Measurements from ENCODE around the gene SLC9A8.

Gene SLC9A8, protein sequence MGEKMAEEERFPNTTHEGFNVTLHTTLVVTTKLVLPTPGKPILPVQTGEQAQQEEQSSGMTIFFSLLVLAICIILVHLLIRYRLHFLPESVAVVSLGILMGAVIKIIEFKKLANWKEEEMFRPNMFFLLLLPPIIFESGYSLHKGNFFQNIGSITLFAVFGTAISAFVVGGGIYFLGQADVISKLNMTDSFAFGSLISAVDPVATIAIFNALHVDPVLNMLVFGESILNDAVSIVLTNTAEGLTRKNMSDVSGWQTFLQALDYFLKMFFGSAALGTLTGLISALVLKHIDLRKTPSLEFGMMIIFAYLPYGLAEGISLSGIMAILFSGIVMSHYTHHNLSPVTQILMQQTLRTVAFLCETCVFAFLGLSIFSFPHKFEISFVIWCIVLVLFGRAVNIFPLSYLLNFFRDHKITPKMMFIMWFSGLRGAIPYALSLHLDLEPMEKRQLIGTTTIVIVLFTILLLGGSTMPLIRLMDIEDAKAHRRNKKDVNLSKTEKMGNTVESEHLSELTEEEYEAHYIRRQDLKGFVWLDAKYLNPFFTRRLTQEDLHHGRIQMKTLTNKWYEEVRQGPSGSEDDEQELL

DNA sequence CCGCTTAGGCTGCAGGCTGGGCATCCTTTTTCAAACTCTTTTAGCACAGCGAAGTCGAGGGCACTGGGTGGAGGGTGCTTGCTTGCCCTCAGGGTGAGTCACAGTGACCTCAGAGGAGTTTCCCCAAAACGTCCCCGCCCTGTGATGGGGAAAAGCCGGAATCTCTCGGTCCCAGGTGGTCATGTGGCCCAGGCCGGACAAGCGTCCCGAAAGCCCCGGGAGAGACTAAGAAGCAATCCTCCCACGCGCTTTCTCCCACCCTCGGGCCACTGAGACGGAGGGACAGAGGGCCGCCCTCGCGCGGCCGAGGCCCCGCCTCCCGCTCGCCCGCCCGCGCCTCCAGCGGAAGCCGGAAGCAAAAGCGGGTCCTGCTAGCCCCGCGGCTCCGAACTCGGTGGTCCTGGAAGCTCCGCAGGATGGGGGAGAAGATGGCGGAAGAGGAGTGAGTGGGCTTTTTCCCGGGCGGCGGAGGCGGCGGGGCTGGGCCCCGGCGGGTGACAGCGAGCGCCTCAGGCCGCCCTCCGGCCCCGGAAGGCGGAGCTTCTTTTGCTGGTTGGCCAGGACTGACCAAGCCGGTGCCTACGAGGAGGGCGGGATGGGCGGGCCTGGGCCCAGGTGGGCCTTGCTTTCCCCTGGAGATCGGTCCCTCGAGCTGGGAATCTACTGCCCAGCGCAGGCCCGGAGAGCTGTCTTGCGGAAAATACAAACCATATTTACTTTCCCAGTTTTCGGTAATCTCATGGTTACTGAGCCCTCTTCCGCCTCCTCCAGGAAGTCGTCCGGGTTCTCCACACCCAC is at the start of gene SLC9A8:
Gene SLC9A8 (plus strand): TSS at position 322 of the 798 bp plus-strand sequence. CDS start 95 bp downstream, at position 417.
- no peaks in the 10 kb centered on the region for H3K9me3 ChIP-seq (ENCODE audit: control insufficient read depth in 1 of 2, low read length in 2 of 2)
- H3K9ac ChIP-seq (ENCODE audit: low read depth in 1 of 2, low read length in 2 of 2): peak within 1 kb of the TSS; percentile 84 to 89
- peaks cover 22 to 25% of the 10 kb centered on the region in 2 donors for H3K4me1 ChIP-seq (ENCODE audit: control insufficient read depth in 1 of 2, insufficient read depth in 2 of 2, low read length in 2 of 2)
- H3K4me3 ChIP-seq (ENCODE audit: low read depth in 1 of 2, low read length in 2 of 2): peak within 1 kb of the TSS; percentile 76 to 96
- H3K36me3 ChIP-seq (ENCODE audit: control insufficient read depth in 1 of 2, insufficient read depth in 2 of 2, low read length in 2 of 2): peaks cover 0 to 12% of the 10 kb centered on the region in 2 donors
- H3K27ac ChIP-seq (ENCODE audit: low read depth, low read length): peak within 1 kb of the TSS; percentile 74
- H3K27me3 ChIP-seq (ENCODE audit: control insufficient read depth in 1 of 2, insufficient read depth in 2 of 2, low read length in 2 of 2): no peaks in the 10 kb centered on the region

DNA sequence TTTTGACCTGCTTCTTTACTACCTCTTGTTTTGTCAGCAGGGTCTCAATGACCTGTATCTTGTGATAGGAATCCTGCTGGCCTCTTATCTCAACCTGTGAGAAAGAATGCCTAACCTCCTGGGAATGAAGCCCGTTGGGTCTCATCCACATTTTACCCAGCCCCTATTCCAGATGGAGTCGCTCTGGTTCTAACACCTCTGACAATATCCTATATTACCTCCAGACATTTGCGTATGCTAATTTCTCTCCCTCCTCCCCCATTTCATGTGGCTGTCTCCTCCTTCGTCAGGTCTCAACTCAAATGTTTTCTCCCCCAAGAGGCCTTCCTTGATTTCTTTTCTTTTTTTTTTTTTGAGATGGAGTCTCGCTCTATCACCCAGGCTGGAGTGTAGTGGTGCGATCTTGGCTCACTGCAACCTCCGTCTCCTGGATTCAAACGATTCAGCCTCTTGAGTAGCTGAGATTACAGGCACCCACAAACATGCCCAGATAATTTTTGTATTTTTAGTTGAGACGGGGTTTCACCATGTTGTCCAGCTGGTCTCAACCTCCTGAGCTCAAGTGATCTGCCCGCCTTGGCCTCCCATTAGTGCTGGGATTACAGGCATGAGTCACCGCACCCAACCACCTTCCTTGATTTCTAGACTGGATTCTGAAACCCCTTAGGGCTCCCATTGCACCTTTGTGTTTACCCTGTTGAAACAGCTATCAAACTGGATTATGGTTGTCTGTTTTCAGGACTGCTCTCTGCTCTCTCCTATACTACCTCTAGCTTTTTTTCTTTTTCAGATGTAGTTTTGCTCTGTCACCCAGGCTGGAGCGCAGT is 49.5 kb upstream of the SLC9A8 start:
- Histone ChIP-seq H3K4me1 (ENCODE audit: control insufficient read depth in 1 of 2, insufficient read depth in 2 of 2, low read length in 2 of 2) (peaks cover 10% of the 10 kb centered on the region in 2 donors), H3K4me3 (ENCODE audit: low read depth in 1 of 2, low read length in 2 of 2) (no peak overlapping the region), H3K9ac (ENCODE audit: low read depth in 1 of 2, low read length in 2 of 2) (no peak overlapping the region), H3K27ac (ENCODE audit: low read depth, low read length) (no peak overlapping the region), H3K36me3 (ENCODE audit: control insufficient read depth in 1 of 2, insufficient read depth in 2 of 2, low read length in 2 of 2) (no peaks in the 10 kb centered on the region), H3K9me3 (ENCODE audit: control insufficient read depth in 1 of 2, low read length in 2 of 2) (no peaks in the 10 kb centered on the region), H3K27me3 (ENCODE audit: control insufficient read depth in 1 of 2, insufficient read depth in 2 of 2, low read length in 2 of 2) (no peaks in the 10 kb centered on the region)

DNA sequence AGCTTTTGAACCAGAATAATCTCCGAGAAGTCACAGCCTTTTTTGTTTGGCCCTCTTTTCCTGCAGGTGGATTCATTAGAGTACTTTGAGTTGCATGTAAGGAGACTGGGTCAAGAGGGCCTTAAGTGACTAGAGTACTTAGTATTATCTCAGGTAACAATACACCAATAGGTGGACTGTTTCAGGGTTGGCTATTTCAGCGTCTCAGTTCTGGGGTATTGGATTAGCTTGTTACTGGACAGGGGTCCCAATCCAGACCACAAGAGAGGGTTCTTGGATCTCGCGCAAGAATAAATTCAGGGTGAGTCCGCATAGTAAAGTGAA is 47.3 kb upstream of the SLC9A8 start:
- Histone ChIP-seq H3K27ac (ENCODE audit: low read depth, low read length) (no peak overlapping the region), H3K4me1 (ENCODE audit: control insufficient read depth in 1 of 2, insufficient read depth in 2 of 2, low read length in 2 of 2) (peaks cover 20 to 22% of the 10 kb centered on the region in 2 donors), H3K4me3 (ENCODE audit: low read depth in 1 of 2, low read length in 2 of 2) (no peak overlapping the region), H3K27me3 (ENCODE audit: control insufficient read depth in 1 of 2, insufficient read depth in 2 of 2, low read length in 2 of 2) (no peaks in the 10 kb centered on the region), H3K9ac (ENCODE audit: low read depth in 1 of 2, low read length in 2 of 2) (no peak overlapping the region), H3K36me3 (ENCODE audit: control insufficient read depth in 1 of 2, insufficient read depth in 2 of 2, low read length in 2 of 2) (no peaks in the 10 kb centered on the region), H3K9me3 (ENCODE audit: control insufficient read depth in 1 of 2, low read length in 2 of 2) (no peaks in the 10 kb centered on the region)

DNA sequence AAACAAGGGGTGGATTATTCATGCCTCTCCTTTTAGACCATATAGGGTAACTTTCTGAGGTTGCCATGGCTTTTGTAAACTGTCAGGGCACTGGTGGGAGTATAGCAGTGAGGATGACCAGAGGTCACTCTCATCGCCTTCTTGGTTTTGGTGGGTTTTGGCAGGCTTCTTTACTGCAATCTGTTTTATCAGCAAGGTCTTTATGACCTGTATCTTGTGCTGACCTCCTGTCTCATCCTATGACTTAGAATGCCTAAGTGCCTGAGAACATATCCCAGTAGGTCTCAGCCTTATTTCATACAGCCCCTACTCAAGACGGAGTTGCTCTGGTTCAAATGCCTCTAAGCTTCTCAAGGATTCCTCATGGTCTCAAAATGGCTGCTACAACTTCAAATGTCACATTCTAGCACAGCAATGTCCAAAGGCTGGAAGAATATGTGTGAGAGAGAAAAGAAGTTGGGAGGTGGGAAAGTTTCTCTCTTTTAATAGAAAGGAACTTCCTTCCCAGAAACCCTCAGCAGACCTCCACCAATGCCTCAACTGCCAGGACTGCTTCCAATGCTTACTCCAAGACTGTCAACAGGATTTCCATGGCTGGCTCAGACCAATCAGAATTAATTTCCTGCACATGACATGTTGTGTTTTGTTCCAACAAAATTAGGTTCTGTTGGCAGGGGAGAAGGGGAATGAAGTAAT is 46.6 kb upstream of the SLC9A8 start:
- Histone ChIP-seq H3K9me3 (ENCODE audit: control insufficient read depth in 1 of 2, low read length in 2 of 2) (no peaks in the 10 kb centered on the region), H3K36me3 (ENCODE audit: control insufficient read depth in 1 of 2, insufficient read depth in 2 of 2, low read length in 2 of 2) (no peaks in the 10 kb centered on the region), H3K27me3 (ENCODE audit: control insufficient read depth in 1 of 2, insufficient read depth in 2 of 2, low read length in 2 of 2) (no peaks in the 10 kb centered on the region), H3K4me1 (ENCODE audit: control insufficient read depth in 1 of 2, insufficient read depth in 2 of 2, low read length in 2 of 2) (peaks cover 25 to 26% of the 10 kb centered on the region in 2 donors), H3K4me3 (ENCODE audit: low read depth in 1 of 2, low read length in 2 of 2) (no peak overlapping the region), H3K27ac (ENCODE audit: low read depth, low read length) (no peak overlapping the region), H3K9ac (ENCODE audit: low read depth in 1 of 2, low read length in 2 of 2) (no peak overlapping the region)

DNA sequence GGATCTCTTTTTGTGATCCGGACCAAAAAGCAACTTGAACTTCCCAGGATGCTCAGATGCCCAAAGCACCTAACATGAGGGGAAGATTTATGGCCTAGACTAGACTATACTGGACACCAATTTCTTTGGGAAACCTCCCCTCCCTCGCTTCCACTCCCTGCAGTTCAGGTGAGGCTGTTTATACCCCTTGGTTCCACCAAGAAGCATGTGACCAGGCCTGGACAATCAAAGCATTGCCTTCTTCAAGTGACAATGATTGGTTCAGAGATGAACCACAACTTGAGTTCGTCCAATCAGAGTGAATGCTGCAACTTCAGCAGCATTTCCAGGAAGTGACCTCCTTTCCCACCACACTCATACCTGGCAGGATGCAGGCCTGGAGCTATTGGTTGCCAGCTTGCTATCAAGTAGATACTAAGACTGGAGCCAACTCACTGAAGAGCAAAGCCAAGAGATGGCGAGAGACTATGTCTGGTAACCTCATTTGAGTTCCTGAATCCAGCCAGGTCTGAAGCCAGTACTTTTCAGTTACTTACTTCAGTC is 45.6 kb upstream of the SLC9A8 start:
- no peak overlapping the region for H3K27ac ChIP-seq (ENCODE audit: low read depth, low read length)
- H3K36me3 ChIP-seq (ENCODE audit: control insufficient read depth in 1 of 2, insufficient read depth in 2 of 2, low read length in 2 of 2): no peaks in the 10 kb centered on the region
- no peak overlapping the region for H3K9ac ChIP-seq (ENCODE audit: low read depth in 1 of 2, low read length in 2 of 2)
- H3K27me3 ChIP-seq (ENCODE audit: control insufficient read depth in 1 of 2, insufficient read depth in 2 of 2, low read length in 2 of 2): no peaks in the 10 kb centered on the region
- H3K4me3 ChIP-seq (ENCODE audit: low read depth in 1 of 2, low read length in 2 of 2): no peak overlapping the region
- no peaks in the 10 kb centered on the region for H3K9me3 ChIP-seq (ENCODE audit: control insufficient read depth in 1 of 2, low read length in 2 of 2)
- peaks cover 27% of the 10 kb centered on the region in 2 donors for H3K4me1 ChIP-seq (ENCODE audit: control insufficient read depth in 1 of 2, insufficient read depth in 2 of 2, low read length in 2 of 2)

DNA sequence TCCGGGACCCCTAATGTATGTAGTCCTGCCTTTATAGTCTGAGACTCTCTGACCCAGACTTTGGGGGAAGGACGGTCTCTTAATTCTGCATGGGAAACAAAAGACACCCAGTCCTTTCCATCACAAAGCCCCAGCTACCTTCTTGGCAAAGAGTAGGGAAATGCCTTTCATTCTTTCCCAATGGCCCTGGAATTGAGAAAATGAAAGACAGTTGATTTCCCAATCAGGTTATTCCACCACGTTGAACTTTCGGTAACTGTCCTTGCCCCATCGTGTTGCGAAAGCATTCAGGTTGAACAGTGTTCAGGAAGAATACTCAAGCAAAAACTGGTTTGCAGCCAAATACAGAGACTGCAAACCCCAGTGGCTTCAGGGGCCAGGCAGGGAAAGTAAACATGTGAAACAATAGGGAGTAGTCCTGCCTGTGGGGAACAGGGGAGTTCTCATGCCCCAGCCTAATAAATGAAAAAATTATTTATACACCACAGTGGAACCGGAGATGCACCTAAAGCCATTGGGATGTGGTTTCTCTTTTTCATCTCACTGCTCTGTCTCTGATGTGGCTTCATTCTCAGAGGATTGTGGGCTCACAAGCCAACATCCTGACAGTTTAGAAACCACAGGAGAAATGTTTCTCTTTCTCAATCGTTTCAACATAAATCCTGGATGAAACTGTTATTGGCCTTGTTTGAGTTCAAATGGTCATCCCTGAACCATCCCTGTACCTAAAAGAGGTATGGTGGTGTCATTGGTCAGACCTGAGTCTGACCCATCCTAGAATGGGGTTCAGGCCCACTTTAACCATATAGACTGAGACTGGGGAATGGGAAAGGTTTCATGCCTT is 44.2 kb upstream of the SLC9A8 start:
- no peaks in the 10 kb centered on the region for H3K9me3 ChIP-seq (ENCODE audit: control insufficient read depth in 1 of 2, low read length in 2 of 2)
- H3K4me3 ChIP-seq (ENCODE audit: low read depth in 1 of 2, low read length in 2 of 2): peak overlapping the region in 1 of 2 donors; percentile 4
- no peaks in the 10 kb centered on the region for H3K36me3 ChIP-seq (ENCODE audit: control insufficient read depth in 1 of 2, insufficient read depth in 2 of 2, low read length in 2 of 2)
- H3K27me3 ChIP-seq (ENCODE audit: control insufficient read depth in 1 of 2, insufficient read depth in 2 of 2, low read length in 2 of 2): no peaks in the 10 kb centered on the region
- no peak overlapping the region for H3K9ac ChIP-seq (ENCODE audit: low read depth in 1 of 2, low read length in 2 of 2)
- peaks cover 27 to 33% of the 10 kb centered on the region in 2 donors for H3K4me1 ChIP-seq (ENCODE audit: control insufficient read depth in 1 of 2, insufficient read depth in 2 of 2, low read length in 2 of 2)
- no peak overlapping the region for H3K27ac ChIP-seq (ENCODE audit: low read depth, low read length)

DNA sequence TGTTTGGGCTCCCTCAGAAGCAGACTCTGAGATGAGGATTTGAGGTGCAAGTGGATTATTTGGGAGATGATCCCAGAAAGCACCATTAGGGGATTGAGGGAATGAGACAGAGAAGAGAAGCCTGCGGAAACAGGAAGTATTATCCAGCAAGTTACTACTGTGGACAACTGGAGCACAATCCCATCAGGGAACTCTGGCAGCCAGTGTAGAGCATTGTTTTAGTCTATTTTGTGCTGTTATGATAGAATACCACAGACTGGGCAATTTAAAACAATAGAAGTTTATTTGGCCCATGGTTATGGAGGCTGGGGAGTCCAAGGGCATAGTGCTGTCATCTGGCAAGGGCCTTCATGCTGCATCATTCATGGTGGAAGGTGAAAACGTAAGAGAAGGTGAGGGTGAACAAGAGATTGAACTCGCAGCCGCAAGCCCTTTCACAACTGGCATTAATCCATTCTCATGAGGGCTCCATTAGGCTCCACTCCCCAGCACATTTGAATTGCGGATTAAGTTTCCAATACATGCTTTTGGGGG is 43.5 kb upstream of the SLC9A8 start:
- Histone ChIP-seq H3K4me3 (ENCODE audit: low read depth in 1 of 2, low read length in 2 of 2) (no peak overlapping the region), H3K9ac (ENCODE audit: low read depth in 1 of 2, low read length in 2 of 2) (no peak overlapping the region), H3K4me1 (ENCODE audit: control insufficient read depth in 1 of 2, insufficient read depth in 2 of 2, low read length in 2 of 2) (peaks cover 27 to 33% of the 10 kb centered on the region in 2 donors), H3K36me3 (ENCODE audit: control insufficient read depth in 1 of 2, insufficient read depth in 2 of 2, low read length in 2 of 2) (no peaks in the 10 kb centered on the region), H3K27ac (ENCODE audit: low read depth, low read length) (no peak overlapping the region), H3K9me3 (ENCODE audit: control insufficient read depth in 1 of 2, low read length in 2 of 2) (no peaks in the 10 kb centered on the region), H3K27me3 (ENCODE audit: control insufficient read depth in 1 of 2, insufficient read depth in 2 of 2, low read length in 2 of 2) (no peaks in the 10 kb centered on the region)

DNA sequence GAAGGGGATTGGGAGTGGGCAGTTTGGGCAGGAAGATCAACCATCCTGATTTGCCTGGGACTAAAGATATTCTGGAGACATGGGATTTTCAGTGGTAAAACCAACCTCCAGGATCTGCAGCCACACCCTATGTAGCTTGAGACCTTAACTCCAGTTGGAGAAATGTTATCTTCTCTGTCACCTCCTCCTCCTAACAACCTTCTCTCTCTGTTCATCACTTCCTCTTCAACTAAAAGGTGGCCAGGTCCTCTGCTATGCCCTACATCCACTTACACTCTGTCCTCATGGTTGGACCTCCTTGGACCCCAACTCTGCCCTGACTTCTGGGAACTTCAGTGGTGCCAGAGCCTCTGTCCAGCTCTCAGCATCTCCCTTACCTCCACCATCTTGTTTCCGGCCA is 42.0 kb upstream of the SLC9A8 start:
- H3K4me3 ChIP-seq (ENCODE audit: low read depth in 1 of 2, low read length in 2 of 2): no peak overlapping the region
- peaks cover 31 to 35% of the 10 kb centered on the region in 2 donors for H3K4me1 ChIP-seq (ENCODE audit: control insufficient read depth in 1 of 2, insufficient read depth in 2 of 2, low read length in 2 of 2)
- H3K9ac ChIP-seq (ENCODE audit: low read depth in 1 of 2, low read length in 2 of 2): no peak overlapping the region
- no peaks in the 10 kb centered on the region for H3K27me3 ChIP-seq (ENCODE audit: control insufficient read depth in 1 of 2, insufficient read depth in 2 of 2, low read length in 2 of 2)
- H3K36me3 ChIP-seq (ENCODE audit: control insufficient read depth in 1 of 2, insufficient read depth in 2 of 2, low read length in 2 of 2): no peaks in the 10 kb centered on the region
- no peak overlapping the region for H3K27ac ChIP-seq (ENCODE audit: low read depth, low read length)
- no peaks in the 10 kb centered on the region for H3K9me3 ChIP-seq (ENCODE audit: control insufficient read depth in 1 of 2, low read length in 2 of 2)

Data from duodenal mucosa (tissue), 2 donors.